Osteoblast (primary cell): Measurements from ENCODE around the gene PUM2. TPM values are rescaled to one million over a fixed set of nuclear protein-coding genes. Genes with fewer than 3 reads are reported as not detected.

Source experiments
- DNase-seq: peaks from one replicate; pipeline ENCODE4 v3.0.0; 2011; ENCODE audit warnings: low spot score, mixed read lengths; ENCODE audit not compliant: insufficient read length; ENCODE audit errors: missing footprints
- H2AFZ ChIP-seq: 2 replicates; pipeline ENCODE4 v1.6.0; 2011; ENCODE audit warnings: mild to moderate bottlenecking, low read length
- H3K27ac ChIP-seq: 2 replicates; pipeline ENCODE4 v1.5.1; 2011; ENCODE audit warnings: mild to moderate bottlenecking, low read depth, low read length, moderate library complexity
- H3K27me3 ChIP-seq: 2 replicates; pipeline ENCODE4 v1.6.0; 2012; ENCODE audit warnings: mild to moderate bottlenecking, control low read depth, inconsistent platforms, low read length, moderate library complexity; ENCODE audit not compliant: insufficient read depth
- H3K36me3 ChIP-seq: 2 replicates; pipeline ENCODE4 v1.5.1; 2011; ENCODE audit warnings: mild to moderate bottlenecking, low read length, control low read depth, moderate library complexity; ENCODE audit not compliant: insufficient read depth
- H3K4me1 ChIP-seq: 2 replicates; pipeline ENCODE4 v1.5.1; 2011; ENCODE audit warnings: mild to moderate bottlenecking, low read length, control low read depth, moderate library complexity; ENCODE audit not compliant: insufficient read depth
- H3K4me2 ChIP-seq: 2 replicates; pipeline ENCODE4 v1.6.0; 2011; ENCODE audit warnings: mild to moderate bottlenecking, low read length; ENCODE audit not compliant: insufficient read depth
- H3K4me3 ChIP-seq: fragments of 200-600 bp; sonication (generic); 3 replicates; pipeline ENCODE4 v1.5.1; 2012; ENCODE audit warnings: mild to moderate bottlenecking, low read length, inconsistent platforms; ENCODE audit not compliant: insufficient read depth
- H3K79me2 ChIP-seq: 2 replicates; pipeline ENCODE4 v1.6.0; 2012; ENCODE audit warnings: mild to moderate bottlenecking, low read length, control low read depth, inconsistent platforms; ENCODE audit not compliant: insufficient read depth
- H3K9me3 ChIP-seq: 2 replicates; pipeline ENCODE4 v1.5.1; 2011; ENCODE audit warnings: low read depth, low read length, control low read depth
- H4K20me1 ChIP-seq: 2 replicates; pipeline ENCODE4 v1.6.0; 2012; ENCODE audit warnings: mild to moderate bottlenecking, low read length, control low read depth; ENCODE audit not compliant: insufficient read depth
- total RNA-seq: library from RNA; depleted of rRNA; stranded (reverse); fragments of >200 nt; gene quantifications from 2 replicates; pipeline ENCODE4 v1.2.3, GENCODE V29; 2012
- TF ChIP-seq, protein P1 (sequence below): IDR thresholded peaks from 2 replicates; pipeline ENCODE4 v1.5.1; 2011; ENCODE audit warnings: mild to moderate bottlenecking, low read depth, low read length, moderate library complexity; ENCODE audit errors: extremely low read depth

Gene PUM2, protein sequence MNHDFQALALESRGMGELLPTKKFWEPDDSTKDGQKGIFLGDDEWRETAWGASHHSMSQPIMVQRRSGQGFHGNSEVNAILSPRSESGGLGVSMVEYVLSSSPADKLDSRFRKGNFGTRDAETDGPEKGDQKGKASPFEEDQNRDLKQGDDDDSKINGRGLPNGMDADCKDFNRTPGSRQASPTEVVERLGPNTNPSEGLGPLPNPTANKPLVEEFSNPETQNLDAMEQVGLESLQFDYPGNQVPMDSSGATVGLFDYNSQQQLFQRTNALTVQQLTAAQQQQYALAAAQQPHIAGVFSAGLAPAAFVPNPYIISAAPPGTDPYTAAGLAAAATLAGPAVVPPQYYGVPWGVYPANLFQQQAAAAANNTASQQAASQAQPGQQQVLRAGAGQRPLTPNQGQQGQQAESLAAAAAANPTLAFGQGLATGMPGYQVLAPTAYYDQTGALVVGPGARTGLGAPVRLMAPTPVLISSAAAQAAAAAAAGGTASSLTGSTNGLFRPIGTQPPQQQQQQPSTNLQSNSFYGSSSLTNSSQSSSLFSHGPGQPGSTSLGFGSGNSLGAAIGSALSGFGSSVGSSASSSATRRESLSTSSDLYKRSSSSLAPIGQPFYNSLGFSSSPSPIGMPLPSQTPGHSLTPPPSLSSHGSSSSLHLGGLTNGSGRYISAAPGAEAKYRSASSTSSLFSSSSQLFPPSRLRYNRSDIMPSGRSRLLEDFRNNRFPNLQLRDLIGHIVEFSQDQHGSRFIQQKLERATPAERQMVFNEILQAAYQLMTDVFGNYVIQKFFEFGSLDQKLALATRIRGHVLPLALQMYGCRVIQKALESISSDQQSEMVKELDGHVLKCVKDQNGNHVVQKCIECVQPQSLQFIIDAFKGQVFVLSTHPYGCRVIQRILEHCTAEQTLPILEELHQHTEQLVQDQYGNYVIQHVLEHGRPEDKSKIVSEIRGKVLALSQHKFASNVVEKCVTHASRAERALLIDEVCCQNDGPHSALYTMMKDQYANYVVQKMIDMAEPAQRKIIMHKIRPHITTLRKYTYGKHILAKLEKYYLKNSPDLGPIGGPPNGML
- total RNA-seq = 44.2 and 45.2 TPM in 2 replicates

GRCh38 chr2:20350753-20351554, at the start of gene PUM2:
TSS of gene PUM2 (minus strand) at chr2:20350844. CDS start at chr2:20327360, 23,484 bp downstream.
- Histone ChIP-seq H3K4me2 (peak within 1 kb of the TSS; percentile 96), H3K9me3 (no peaks in the 10 kb centered on the region), H3K79me2 (peaks cover 45% of the 10 kb centered on the region), H3K4me1 (peaks cover 21% of the 10 kb centered on the region), H4K20me1 (peaks cover 38% of the 10 kb centered on the region), H2AFZ (peak within 1 kb of the TSS; percentile 93), H3K4me3 (peak within 1 kb of the TSS; percentile 80), H3K27ac (peak within 1 kb of the TSS; percentile 82), H3K36me3 (no peaks in the 10 kb centered on the region), H3K27me3 (no peaks in the 10 kb centered on the region)
- peak; percentile 98 for DNase-seq
- TF ChIP-seq, protein P1, sequence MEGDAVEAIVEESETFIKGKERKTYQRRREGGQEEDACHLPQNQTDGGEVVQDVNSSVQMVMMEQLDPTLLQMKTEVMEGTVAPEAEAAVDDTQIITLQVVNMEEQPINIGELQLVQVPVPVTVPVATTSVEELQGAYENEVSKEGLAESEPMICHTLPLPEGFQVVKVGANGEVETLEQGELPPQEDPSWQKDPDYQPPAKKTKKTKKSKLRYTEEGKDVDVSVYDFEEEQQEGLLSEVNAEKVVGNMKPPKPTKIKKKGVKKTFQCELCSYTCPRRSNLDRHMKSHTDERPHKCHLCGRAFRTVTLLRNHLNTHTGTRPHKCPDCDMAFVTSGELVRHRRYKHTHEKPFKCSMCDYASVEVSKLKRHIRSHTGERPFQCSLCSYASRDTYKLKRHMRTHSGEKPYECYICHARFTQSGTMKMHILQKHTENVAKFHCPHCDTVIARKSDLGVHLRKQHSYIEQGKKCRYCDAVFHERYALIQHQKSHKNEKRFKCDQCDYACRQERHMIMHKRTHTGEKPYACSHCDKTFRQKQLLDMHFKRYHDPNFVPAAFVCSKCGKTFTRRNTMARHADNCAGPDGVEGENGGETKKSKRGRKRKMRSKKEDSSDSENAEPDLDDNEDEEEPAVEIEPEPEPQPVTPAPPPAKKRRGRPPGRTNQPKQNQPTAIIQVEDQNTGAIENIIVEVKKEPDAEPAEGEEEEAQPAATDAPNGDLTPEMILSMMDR = no peak

GRCh38 chr2:20400306-20400705, 49.7 kb upstream of the PUM2 start:
- Histone ChIP-seq H3K4me3 (no peak overlapping the region), H3K4me2 (no peak overlapping the region), H2AFZ (no peak overlapping the region), H3K27me3 (peaks cover 18% of the 10 kb centered on the region), H3K79me2 (no peaks in the 10 kb centered on the region), H4K20me1 (no peaks in the 10 kb centered on the region), H3K9me3 (no peaks in the 10 kb centered on the region), H3K4me1 (peaks cover 8% of the 10 kb centered on the region), H3K27ac (no peak overlapping the region), H3K36me3 (no peaks in the 10 kb centered on the region)
- TF ChIP-seq, protein P1 = no peak
- DNase-seq = peak; percentile 87

DNA sequence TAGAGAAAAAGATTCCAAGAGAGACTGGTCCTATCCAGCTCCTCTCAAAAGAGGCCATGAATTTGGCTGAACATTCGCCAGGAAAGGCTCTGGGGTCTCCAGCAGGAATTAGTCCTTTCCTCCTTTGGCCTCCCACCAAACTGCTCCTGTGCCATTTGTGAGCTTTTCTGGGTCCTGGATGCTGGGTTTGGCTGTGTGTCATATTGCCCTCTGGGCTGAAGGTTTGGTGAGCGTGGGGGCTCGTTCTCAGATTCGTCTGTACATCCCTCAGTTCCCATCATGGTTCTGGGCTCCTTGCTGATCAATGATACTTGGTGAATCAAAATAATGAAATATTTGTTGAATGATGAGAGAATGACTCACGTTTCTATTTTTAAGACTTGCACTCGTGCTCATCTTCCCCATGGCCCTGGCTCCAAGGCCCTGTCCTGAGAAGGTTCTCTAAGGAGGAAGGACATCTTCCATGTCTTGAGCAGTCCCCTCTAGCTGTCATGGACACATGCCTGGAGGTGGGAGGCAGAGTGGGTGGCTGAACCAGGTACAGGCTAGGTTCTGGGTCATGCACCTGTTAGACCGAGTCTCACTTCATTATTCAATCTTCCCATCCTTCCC, 48.4 kb upstream of the PUM2 start:
- H3K79me2 ChIP-seq = no peaks in the 10 kb centered on the region
- H4K20me1 ChIP-seq = no peaks in the 10 kb centered on the region
- peaks cover 8% of the 10 kb centered on the region for H3K4me1 ChIP-seq
- peak; percentile 88 for DNase-seq
- no peak overlapping the region for H3K4me2 ChIP-seq
- no peaks in the 10 kb centered on the region for H3K9me3 ChIP-seq
- H2AFZ ChIP-seq = no peak overlapping the region
- H3K4me3 ChIP-seq = no peak overlapping the region
- no peak overlapping the region for H3K27ac ChIP-seq
- H3K27me3 ChIP-seq = peaks cover 12% of the 10 kb centered on the region
- no peaks in the 10 kb centered on the region for H3K36me3 ChIP-seq
- TF ChIP-seq, protein P1 = no peak
